ENCODE measurements around the gene CHD2. TPM values are rescaled to one million over a fixed set of nuclear protein-coding genes. Genes with fewer than 3 reads are reported as not detected.
A peak's percentile ranks its signal among the peaks of the same experiment; 100 is the strongest.

Gene CHD2
- total RNA-seq, 1 donor from 2014 or later = 57.2 TPM

DNA sequence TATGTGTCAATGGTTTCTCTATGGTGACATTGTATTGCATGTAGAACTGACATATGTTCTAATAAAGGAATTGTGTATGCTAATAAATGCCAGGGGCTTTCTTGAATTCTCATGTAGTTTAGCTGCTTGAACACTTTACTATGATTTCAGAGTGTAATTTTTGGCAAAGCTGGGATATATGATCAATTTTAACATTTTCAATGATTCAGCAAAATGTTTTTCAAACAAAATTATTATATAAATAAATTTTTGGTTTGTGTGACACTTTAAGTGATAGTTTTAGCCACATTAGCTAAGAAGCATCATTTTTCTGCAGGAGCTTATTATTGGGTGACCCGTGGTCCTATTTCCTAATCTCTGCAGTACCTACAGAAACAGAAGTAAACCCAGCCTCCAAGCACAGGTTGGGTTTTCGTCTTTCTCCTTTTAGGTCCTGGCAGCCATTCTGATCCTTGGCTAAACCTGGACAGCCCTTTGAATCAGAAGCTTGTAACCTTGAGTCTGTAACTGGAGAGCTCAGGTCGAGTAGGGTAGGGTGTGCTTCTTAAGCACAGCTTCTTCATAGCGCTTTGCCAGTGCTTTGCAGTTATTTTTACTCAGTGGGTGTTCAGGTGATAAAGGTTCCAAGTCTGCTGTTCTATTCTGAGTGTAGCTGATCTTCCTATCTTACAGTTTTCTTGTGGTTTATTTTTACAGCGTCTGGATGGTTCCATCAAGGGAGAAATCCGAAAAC lies 74.2 kb downstream of the CHD2 start:
- ATAC-seq (peak; percentile 90), DNase-seq (no peak)
- intact Hi-C loops (cut with micrococcal nuclease) = no loop called here

- intact Hi-C loops (cut with micrococcal nuclease) = no loop called here
- no peak for DNase-seq
- no peak for ATAC-seq
Measured at GRCh38 chr15:92979011-92979701, 79.0 kb downstream of the CHD2 start.

DNA sequence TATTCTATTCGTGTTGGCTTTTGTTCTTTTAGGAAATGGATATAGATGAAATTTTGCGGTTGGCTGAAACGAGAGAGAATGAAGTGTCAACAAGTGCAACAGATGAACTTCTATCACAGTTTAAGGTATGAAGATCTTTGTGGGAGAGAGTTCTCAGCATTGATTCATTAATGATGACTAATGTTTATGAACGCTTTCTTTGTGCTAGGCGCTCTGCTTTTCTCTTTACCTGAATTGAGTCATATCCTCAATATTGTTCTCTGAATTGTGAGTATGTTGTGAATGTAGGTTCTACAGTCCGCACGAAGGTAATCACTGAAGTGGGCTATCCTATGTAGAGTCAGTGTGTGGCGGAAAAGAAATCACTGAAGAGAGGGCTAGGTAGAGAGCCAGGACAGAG lies 81.2 kb downstream of the CHD2 start:
- ATAC-seq = no peak
- DNase-seq = no peak
- intact Hi-C loops (cut with micrococcal nuclease) = no loop called here

DNA sequence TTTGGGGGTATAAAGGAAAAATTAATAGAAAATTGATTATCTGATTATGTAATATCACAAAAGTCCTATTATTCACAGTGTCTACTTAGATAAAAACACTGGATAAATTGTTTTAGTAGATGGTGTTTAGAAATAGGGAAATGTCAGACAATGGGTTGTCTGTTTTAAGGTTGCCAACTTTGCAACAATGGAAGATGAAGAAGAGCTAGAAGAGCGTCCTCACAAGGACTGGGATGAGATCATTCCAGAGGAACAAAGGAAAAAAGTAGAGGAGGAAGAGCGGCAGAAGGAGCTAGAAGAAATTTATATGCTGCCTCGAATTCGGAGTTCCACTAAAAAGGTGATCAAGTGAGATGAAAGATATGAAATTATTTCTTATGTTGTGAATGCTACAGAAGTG lies 84.0 kb downstream of the CHD2 start:
- DNase-seq (no peak), ATAC-seq (no peak)
- intact Hi-C loops (cut with micrococcal nuclease) = no loop called here

- no peak for ATAC-seq
- no peak for DNase-seq
- intact Hi-C loops (cut with micrococcal nuclease) = no loop called here
Measured at GRCh38 chr15:92989470-92989869, 89.3 kb downstream of the CHD2 start.

- no peak for ATAC-seq
- no peak for DNase-seq
- intact Hi-C loops (cut with micrococcal nuclease) = no loop called here
Measured at GRCh38 chr15:92990031-92990430, 89.9 kb downstream of the CHD2 start.

- intact Hi-C loops (cut with micrococcal nuclease) = no loop called here
- ATAC-seq = peak; percentile 86
- DNase-seq = no peak
Measured at GRCh38 chr15:92992720-92993119, 92.6 kb downstream of the CHD2 start.

GRCh38 chr15:92997821-92998220 lies 97.7 kb downstream of the CHD2 start:
- DNase-seq (no peak), ATAC-seq (no peak)
- intact Hi-C loops (cut with micrococcal nuclease) = no loop called here

GRCh38 chr15:93001156-93001555 lies 101.0 kb downstream of the CHD2 start:
- DNase-seq = no peak
- intact Hi-C loops (cut with micrococcal nuclease) = no loop called here
- ATAC-seq = no peak

DNA sequence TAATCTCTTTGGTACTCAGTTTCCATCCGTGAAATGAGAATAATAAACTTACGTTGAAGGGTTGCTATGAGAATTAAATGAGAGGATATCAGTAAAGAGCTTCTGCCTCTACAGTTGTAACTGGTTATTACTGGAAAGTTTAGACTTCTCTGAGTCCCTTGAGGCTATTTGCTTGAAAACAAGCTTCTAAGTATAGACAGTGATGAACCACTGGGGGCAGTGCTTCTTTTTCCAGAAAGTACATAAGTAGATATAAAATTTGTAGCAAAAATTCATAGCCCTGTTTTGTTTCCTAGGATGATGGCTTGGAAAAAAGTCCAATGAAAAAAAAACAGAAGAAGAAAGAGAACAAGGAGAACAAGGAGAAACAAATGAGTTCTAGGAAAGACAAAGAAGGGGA lies 101.8 kb downstream of the CHD2 start:
- ATAC-seq (no peak), DNase-seq (no peak)
- intact Hi-C loops (cut with micrococcal nuclease) = no loop called here

GRCh38 chr15:93005133-93005532 lies 105.0 kb downstream of the CHD2 start:
- DNase-seq = no peak
- intact Hi-C loops (cut with micrococcal nuclease) = no loop called here
- ATAC-seq = no peak

- ATAC-seq = no peak
- intact Hi-C loops (cut with micrococcal nuclease) = no loop called here
- no peak for DNase-seq
Measured at GRCh38 chr15:93007994-93008393, 107.9 kb downstream of the CHD2 start.

DNA sequence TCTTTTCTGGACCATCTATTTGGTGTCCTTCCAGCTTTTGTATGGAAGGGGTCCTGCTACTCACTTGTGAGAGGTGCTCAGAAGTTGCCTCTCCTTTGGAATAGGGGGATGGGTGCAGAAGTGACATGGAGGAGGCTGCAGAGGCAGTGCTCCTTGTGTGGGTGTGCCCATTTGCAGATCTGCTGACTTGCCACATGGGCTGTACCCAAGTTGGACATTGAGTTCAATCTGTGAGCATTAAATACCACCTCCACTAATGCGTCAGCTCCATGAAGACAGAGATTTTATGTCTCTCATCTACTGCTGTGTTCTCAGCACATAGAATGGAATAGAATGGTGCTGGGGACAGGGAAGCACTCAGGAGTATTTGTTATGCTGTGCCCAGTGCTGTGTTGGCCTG lies 112.7 kb downstream of the CHD2 start:
- intact Hi-C loops (cut with micrococcal nuclease) = loop anchor here (10.0 kb wide), 1 partner anchor 218 kb away; no protein-coding TSS in a partner anchor
- no peak for ATAC-seq
- no peak for DNase-seq

- DNase-seq (no peak), ATAC-seq (no peak)
- intact Hi-C loops (cut with micrococcal nuclease) = loop anchor here (10.0 kb wide), 1 partner anchor 223 kb away; no protein-coding TSS in a partner anchor
Measured at GRCh38 chr15:93017526-93017925, 117.4 kb downstream of the CHD2 start.

- ATAC-seq = no peak
- no peak for DNase-seq
- intact Hi-C loops (cut with micrococcal nuclease) = loop anchor here (10.0 kb wide), 1 partner anchor 224 kb away; no protein-coding TSS in a partner anchor
Measured at GRCh38 chr15:93018574-93018973, 118.5 kb downstream of the CHD2 start.

DNA sequence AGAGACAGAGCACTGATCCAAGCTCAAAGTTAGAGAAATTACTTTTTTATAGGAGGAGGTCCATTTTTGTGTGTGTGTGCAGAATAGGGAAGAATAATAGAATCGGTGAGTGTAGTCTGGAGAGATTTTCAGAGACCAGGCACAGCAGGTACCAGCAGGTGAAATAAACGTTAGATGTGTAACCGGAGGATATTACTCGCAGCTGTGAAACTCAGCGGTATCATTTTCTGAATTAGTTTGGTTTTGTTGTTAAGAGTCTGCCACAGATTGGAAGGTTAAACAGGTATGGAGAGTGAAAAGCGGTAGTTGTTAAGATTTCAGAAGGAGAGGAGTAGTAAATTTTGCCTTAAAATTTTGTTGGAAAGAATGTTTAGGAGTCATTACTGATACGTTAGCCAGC lies 119.0 kb downstream of the CHD2 start:
- intact Hi-C loops (cut with micrococcal nuclease) = loop anchor here (10.0 kb wide), 1 partner anchor 224 kb away; no protein-coding TSS in a partner anchor
- ATAC-seq = no peak
- DNase-seq = no peak

GRCh38 chr15:93019971-93020370 lies 119.8 kb downstream of the CHD2 start:
- intact Hi-C loops (cut with micrococcal nuclease) = loop anchor here (10.0 kb wide), 1 partner anchor 225 kb away; no protein-coding TSS in a partner anchor
- ATAC-seq (no peak), DNase-seq (no peak)

DNA sequence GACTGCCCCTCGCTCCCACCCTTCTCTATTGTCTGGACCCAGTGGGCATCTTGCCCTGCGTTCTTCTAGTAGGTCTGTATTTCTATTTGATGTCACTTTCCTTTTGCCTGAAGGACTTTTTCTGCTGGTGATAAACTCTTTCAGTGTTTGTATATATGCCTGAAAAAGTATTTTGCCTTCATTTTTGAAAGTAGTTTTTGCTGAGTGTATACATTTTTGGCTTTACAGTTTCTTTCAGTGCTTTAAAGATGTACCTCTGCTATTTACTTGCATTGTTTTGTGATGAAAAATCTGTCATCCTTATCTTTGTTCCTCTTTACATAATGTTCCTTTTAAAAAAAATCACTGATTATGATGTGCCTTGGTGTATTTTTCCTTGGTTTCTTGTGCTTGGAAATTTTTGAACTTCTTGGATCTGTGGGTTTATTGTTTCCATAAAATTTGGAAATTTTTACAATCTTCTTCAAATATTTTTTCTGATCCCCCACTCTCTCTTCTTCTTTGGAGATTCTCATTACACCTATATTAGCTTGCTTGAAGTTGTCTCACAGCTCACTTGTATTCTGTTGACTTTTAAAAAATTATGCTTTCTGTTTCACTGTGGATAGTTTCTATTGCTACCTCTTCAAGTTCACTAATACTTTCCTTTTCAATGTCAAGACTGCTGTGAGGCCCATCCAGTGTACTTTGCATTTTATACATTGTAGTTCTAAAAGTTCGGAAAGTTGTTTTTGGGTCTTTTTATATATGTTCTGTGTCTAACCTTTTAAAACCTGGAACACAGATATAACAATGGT lies 121.0 kb downstream of the CHD2 start:
- intact Hi-C loops (cut with micrococcal nuclease) = no loop called here
- DNase-seq = no peak
- no peak for ATAC-seq

- DNase-seq (no peak), ATAC-seq (no peak)
- intact Hi-C loops (cut with micrococcal nuclease) = no loop called here
Measured at GRCh38 chr15:93024293-93024692, 124.2 kb downstream of the CHD2 start.
